Stimulated activated memory B cell treated with anti-CD40 and anti-IgM and Interleukin-4, amounts not matched to agents 10 μg/mL and 1 μg/mL and 100 μg/mL, for 72 hours (primary cell): ENCODE measurements around the gene VEGFB.

Source experiments
- ATAC-seq: fragments of 150-1000 bp; cut with Tn5 transposase; 2 replicates; pipeline ENCODE4 v1.10.0; 2021
- H3K27ac Mint-ChIP-seq: one replicate; pipeline ENCODE4 v1.8.0; 2022; ENCODE audit warnings: mild to moderate bottlenecking, mixed read lengths
- H3K27me3 Mint-ChIP-seq: one replicate; pipeline ENCODE4 v1.8.0; 2022; ENCODE audit warnings: mixed read lengths
- H3K36me3 Mint-ChIP-seq: one replicate; pipeline ENCODE4 v1.8.0; 2022; ENCODE audit warnings: mixed read lengths
- H3K4me1 Mint-ChIP-seq: one replicate; pipeline ENCODE4 v1.8.0; 2022; ENCODE audit warnings: mixed read lengths
- H3K4me3 Mint-ChIP-seq: one replicate; pipeline ENCODE4 v1.8.0; 2022; ENCODE audit warnings: mild to moderate bottlenecking, moderate library complexity, mixed read lengths
- H3K9me3 Mint-ChIP-seq: one replicate; pipeline ENCODE4 v1.8.0; 2022; ENCODE audit warnings: mixed read lengths

VEGFB gene

GRCh38 chr11:64266339-64266738 is 32.0 kb downstream of the VEGFB start:
- no peaks in the 10 kb centered on the region for H3K27me3 Mint-ChIP-seq
- H3K36me3 Mint-ChIP-seq, result peaks cover 16% of the 10 kb centered on the region
- ATAC-seq, result no peak
- no peak overlapping the region for H3K27ac Mint-ChIP-seq
- peaks cover 25% of the 10 kb centered on the region for H3K4me1 Mint-ChIP-seq
- H3K4me3 Mint-ChIP-seq, result no peak overlapping the region
- H3K9me3 Mint-ChIP-seq, result no peaks in the 10 kb centered on the region

- no peak for ATAC-seq
- peak overlapping the region; percentile 93 for H3K27ac Mint-ChIP-seq
- peaks cover 34% of the 10 kb centered on the region for H3K4me1 Mint-ChIP-seq
- no peaks in the 10 kb centered on the region for H3K27me3 Mint-ChIP-seq
- no peaks in the 10 kb centered on the region for H3K9me3 Mint-ChIP-seq
- peaks cover 9% of the 10 kb centered on the region for H3K36me3 Mint-ChIP-seq
- no peak overlapping the region for H3K4me3 Mint-ChIP-seq
Observed at GRCh38 chr11:64267207-64267945, 33.0 kb downstream of the VEGFB start.

- no peaks in the 10 kb centered on the region for H3K27me3 Mint-ChIP-seq
- H3K9me3 Mint-ChIP-seq, result no peaks in the 10 kb centered on the region
- peaks cover 34% of the 10 kb centered on the region for H3K4me1 Mint-ChIP-seq
- H3K4me3 Mint-ChIP-seq, result peak overlapping the region; percentile 97
- H3K27ac Mint-ChIP-seq, result peak overlapping the region; percentile 93
- H3K36me3 Mint-ChIP-seq, result peaks cover under 1% of the 10 kb centered on the region
- no peak for ATAC-seq
Observed at GRCh38 chr11:64268025-64268892, 33.9 kb downstream of the VEGFB start.

DNA sequence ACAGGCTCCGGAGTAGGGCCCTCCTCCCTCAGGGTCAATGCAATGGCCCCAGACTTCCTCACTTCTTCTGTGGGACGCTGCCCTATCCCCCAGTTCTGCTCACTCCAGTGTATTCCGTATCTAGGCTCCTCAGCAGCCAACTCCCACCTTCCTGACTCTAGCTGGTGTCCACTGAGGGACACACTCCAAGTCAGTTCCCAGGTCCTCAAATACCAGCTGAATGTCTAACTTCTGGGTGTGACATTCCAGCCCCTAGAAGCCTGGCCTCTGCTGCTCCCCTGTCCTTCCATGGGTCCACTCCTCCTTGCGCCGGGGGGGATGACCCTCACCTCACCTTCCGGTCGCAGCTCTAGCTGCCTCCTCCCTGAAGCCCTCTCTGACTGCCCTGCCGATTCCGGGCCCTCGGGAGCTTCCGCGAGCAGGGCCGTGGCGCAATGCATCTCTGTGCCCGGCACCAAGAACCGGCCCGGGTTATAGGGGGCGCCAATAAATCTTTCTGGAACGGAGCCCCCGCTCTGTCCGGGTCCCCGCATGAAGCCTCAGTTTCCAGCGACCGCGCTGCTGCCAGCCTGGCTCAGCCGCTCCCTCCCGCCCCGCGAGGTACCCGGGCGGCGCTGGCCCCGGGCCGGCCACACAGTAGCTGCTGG is 34.6 kb downstream of the VEGFB start:
- peak; percentile 14 for ATAC-seq

DNA sequence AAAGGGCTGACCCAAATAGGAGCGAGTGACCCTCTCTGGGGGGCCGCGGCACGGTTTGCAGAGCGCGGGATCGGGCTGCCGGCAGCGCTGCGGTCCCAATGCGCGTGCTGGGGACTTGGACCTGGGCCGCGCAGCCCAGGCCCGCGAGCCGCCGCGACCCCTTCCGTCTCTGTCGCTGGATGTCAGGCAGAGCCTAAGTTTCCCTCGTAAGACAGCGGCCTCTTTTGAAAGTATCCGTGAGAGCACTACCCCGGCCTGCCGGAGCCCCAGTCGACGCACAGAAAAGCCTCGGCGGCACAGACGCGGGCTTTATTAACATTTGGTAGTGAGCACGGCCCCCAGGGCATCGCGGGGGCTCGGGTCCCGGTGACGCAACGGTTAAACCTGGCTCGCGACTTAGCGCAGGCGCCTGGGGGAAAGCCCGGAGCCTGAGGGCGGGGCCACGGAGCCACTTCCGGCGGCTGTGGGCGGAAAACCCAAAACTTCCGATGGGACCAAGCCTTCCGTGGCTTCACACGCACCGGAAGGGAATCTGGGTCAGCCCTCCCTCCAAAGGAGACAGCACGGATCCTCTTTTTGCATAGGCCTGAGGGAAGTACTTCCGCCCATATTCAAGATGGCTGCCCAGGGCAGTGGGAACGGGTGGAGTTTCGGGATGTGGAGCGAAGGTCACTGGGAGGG is 35.3 kb downstream of the VEGFB start:
- H3K36me3 Mint-ChIP-seq, result no peaks in the 10 kb centered on the region
- H3K9me3 Mint-ChIP-seq, result no peaks in the 10 kb centered on the region
- H3K4me1 Mint-ChIP-seq, result peaks cover 34% of the 10 kb centered on the region
- peak overlapping the region; percentile 93 for H3K27ac Mint-ChIP-seq
- no peaks in the 10 kb centered on the region for H3K27me3 Mint-ChIP-seq
- H3K4me3 Mint-ChIP-seq, result peak overlapping the region; percentile 97
- peak; percentile 89 for ATAC-seq

More for the DNA sequence above, 34.6 kb downstream of the VEGFB start:
- peak overlapping the region; percentile 97 for H3K4me3 Mint-ChIP-seq
- H3K9me3 Mint-ChIP-seq, result no peaks in the 10 kb centered on the region
- H3K27me3 Mint-ChIP-seq, result no peaks in the 10 kb centered on the region
- H3K36me3 Mint-ChIP-seq, result no peaks in the 10 kb centered on the region
- H3K4me1 Mint-ChIP-seq, result peaks cover 34% of the 10 kb centered on the region
- H3K27ac Mint-ChIP-seq, result peak overlapping the region; percentile 93

GRCh38 chr11:64275031-64275800 is 40.8 kb downstream of the VEGFB start:
- Mint-ChIP-seq H3K27ac (no peak overlapping the region), H3K9me3 (no peaks in the 10 kb centered on the region), H3K4me3 (no peak overlapping the region), H3K27me3 (no peaks in the 10 kb centered on the region), H3K36me3 (peaks cover 8% of the 10 kb centered on the region), H3K4me1 (peaks cover 14% of the 10 kb centered on the region)
- ATAC-seq, result no peak

GRCh38 chr11:64275841-64276240 is 41.5 kb downstream of the VEGFB start:
- Mint-ChIP-seq H3K4me1 (peaks cover 10% of the 10 kb centered on the region), H3K27me3 (no peaks in the 10 kb centered on the region), H3K27ac (no peak overlapping the region), H3K36me3 (peaks cover 8% of the 10 kb centered on the region), H3K4me3 (no peak overlapping the region), H3K9me3 (no peaks in the 10 kb centered on the region)
- ATAC-seq, result no peak

- no peaks in the 10 kb centered on the region for H3K27me3 Mint-ChIP-seq
- H3K36me3 Mint-ChIP-seq, result peaks cover 17% of the 10 kb centered on the region
- no peak for ATAC-seq
- H3K4me3 Mint-ChIP-seq, result no peak overlapping the region
- no peaks in the 10 kb centered on the region for H3K9me3 Mint-ChIP-seq
- H3K4me1 Mint-ChIP-seq, result peaks cover 8% of the 10 kb centered on the region
- peak overlapping the region; percentile 22 for H3K27ac Mint-ChIP-seq
Observed at GRCh38 chr11:64276653-64277431, 42.5 kb downstream of the VEGFB start.

DNA sequence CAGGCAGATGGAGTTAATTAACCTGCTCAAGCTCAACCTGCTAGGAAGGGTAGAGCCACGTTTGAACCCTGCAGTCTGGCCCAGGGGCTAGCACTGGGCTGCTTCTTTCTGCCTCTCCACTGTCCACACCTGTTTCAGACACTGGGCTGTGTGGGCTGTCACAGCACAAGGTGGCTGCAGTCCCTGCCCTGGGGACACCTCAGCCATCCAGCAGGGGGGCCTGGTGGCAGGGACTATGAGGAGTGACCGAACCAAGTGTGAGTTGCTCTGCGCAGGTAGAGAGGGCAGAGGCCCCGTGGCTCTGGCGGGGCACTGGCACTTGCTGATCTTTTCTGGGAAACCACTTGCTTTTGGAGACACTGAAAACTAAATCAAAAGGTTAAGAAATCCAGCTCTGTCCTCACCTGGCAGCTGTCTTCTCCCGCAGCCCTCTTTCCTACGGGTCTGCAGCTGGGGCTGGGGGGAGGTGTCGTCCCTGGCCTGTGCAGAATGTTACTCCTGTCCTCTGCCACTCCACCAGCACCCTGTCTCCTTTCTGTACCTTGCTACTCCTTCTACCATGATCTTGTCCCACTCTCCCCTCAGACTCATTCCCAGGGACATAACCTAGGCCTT is 44.3 kb downstream of the VEGFB start:
- ATAC-seq, result no peak
- Mint-ChIP-seq H3K27me3 (no peaks in the 10 kb centered on the region), H3K27ac (no peak overlapping the region), H3K36me3 (peaks cover 26% of the 10 kb centered on the region), H3K4me3 (no peak overlapping the region), H3K4me1 (peaks cover 18% of the 10 kb centered on the region), H3K9me3 (no peaks in the 10 kb centered on the region)

DNA sequence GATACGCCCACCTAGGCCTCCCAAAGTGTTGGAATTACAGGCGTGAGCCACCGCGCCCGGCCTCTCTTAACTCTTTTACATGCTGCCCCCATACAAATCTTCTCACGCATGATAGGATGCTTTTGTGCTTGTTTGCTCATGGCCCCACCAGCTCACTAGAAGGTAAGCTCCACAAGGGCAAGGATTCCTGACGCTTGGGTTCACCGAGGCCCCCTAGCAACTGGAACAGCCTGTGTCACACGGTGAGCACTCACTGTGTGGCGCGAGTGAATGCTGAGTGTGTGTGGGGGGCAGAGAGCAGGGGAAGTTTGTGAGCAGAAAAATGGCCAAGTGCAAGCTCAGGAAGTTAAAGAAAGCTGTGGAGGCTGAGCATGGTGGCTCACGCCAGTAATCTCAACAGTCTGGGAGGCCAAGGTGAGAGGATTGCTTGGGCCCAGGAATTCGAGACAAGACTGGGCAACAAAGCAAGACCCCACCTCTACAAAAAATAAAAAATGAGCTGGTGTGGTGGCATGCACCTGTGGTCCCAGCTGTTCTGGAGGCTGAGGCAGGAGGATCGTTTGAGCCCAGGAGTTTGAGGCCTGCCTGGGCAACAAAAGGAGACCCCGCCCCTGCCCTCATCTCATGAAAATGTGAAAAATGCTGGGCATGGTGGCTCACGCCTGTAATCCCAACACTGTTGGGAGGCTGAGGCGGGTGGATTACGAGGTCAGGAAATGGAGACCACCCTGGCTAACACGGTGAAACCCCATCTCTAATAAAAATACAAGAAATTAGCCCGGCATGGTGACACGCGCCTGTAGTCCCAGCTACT is 47.8 kb downstream of the VEGFB start:
- Mint-ChIP-seq H3K4me3 (no peak overlapping the region), H3K27ac (no peak overlapping the region), H3K36me3 (peaks cover 26% of the 10 kb centered on the region), H3K9me3 (no peaks in the 10 kb centered on the region), H3K4me1 (peaks cover 35% of the 10 kb centered on the region), H3K27me3 (no peaks in the 10 kb centered on the region)
- ATAC-seq, result no peak

DNA sequence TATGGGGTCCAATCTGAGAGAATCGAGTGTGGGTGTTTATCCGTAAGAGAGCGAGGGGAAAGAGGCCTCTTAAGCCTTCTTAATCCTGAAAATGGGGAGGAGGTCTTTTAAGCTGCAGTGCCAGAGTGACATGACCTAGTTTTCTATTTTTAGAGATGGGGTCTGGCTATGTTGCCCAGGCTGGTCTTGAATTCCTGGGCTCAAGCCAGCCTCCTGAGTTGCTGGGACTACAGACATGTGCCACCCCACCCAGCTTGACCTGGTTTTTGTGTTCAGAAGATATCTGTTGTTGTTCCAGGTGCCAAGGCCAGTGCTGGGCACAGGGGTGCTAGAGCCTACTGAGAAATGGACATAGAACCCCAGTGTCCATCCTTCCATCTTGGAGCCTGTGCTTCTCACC is 48.7 kb downstream of the VEGFB start:
- Mint-ChIP-seq H3K27ac (peak overlapping the region; percentile 93), H3K4me1 (peaks cover 35% of the 10 kb centered on the region), H3K9me3 (no peaks in the 10 kb centered on the region), H3K4me3 (peak overlapping the region; percentile 66), H3K36me3 (peaks cover 26% of the 10 kb centered on the region), H3K27me3 (no peaks in the 10 kb centered on the region)
- no peak for ATAC-seq

DNA sequence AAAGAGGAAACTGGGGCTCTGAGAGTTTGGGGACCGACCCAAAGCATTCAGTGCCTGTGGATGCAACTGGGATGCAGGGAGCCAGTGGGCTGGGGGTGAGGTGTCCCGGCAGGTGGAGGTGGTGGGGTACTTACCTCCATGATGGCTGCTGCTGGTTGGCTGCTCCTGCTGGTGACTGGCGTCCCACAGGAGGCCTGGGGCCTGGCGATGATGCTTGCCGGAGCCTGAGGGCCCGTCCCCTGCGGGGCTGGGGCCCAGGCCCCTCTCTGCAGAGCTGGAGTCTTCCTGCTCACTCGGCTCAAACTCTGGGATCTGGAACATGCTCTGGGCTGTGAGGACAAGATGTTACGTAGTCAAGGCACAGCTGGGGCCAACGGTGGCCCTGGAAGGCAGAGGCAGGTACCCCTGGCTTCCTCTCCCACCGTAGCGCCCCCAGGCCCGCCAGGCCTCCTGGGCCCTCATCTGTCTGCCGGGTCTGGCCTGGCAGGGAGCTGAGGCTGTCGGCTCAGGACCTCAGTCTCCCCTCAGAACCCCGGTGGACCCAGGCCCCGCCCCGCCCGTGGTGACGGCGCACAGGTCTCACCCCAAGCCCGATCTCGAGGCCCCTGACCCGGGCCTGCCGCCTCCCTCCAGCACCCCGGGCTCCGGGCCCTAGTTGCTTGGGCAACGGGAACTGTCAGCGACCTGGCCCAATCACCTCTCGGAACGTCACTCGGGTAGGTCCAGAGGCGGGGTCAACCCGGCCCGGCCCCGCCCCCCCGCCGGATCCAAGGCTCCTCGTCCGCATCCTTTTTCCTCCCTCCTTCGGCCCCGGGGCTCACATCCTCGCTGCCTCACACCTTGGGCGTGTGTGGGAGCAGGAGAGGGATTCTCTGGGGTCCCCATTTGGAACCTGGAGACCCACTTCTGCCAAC is 49.9 kb downstream of the VEGFB start, which contains the start of gene BAD:
TSS of gene BAD (minus strand) at position 618 of the 914 bp plus-strand sequence. CDS start at position 321, 297 bp downstream.
- Mint-ChIP-seq H3K9me3 (no peaks in the 10 kb centered on the region), H3K27ac (peak within 1 kb of the TSS; percentile 93), H3K27me3 (no peaks in the 10 kb centered on the region), H3K4me3 (peak within 1 kb of the TSS; percentile 94), H3K36me3 (peaks cover 27% of the 10 kb centered on the region), H3K4me1 (peaks cover 35% of the 10 kb centered on the region)
- ATAC-seq, result peak; percentile 90
